GM12875 (cell line): Measurements from ENCODE around the gene USP24.

Experiments used
- H3K4me3 ChIP-seq: one replicate; pipeline ENCODE4 v1.5.1; 2011; ENCODE audit warnings: low read depth, low read length, control low read depth
- CTCF ChIP-seq: IDR thresholded peaks from 2 replicates; pipeline ENCODE4 v1.5.1; 2011; ENCODE audit warnings: low read depth, mild to moderate bottlenecking, control low read depth, inconsistent platforms, low read length, moderate library complexity, borderline replicate concordance; ENCODE audit not compliant: insufficient read depth

The USP24 gene

GRCh38 chr1:55131218-55131617 is 83.9 kb downstream of the USP24 start:
- no peak overlapping the region for H3K4me3 ChIP-seq
- TF ChIP-seq CTCF = no peak

- H3K4me3 ChIP-seq = no peak overlapping the region
- TF ChIP-seq CTCF = no peak
Observed at GRCh38 chr1:55129194-55129728, 85.9 kb downstream of the USP24 start.

- H3K4me3 ChIP-seq = no peak overlapping the region
- TF ChIP-seq CTCF = no peak
Observed at GRCh38 chr1:55128418-55128995, 86.7 kb downstream of the USP24 start.

GRCh38 chr1:55127827-55128343 is 87.3 kb downstream of the USP24 start:
- no peak for TF ChIP-seq CTCF
- H3K4me3 ChIP-seq = no peak overlapping the region

GRCh38 chr1:55124470-55124869 is 90.7 kb downstream of the USP24 start:
- no peak for TF ChIP-seq CTCF
- H3K4me3 ChIP-seq = no peak overlapping the region

- H3K4me3 ChIP-seq = no peak overlapping the region
- no peak for TF ChIP-seq CTCF
Observed at GRCh38 chr1:55120538-55120937, 94.6 kb downstream of the USP24 start.

- no peak for TF ChIP-seq CTCF
Observed at GRCh38 chr1:55118651-55119329, 96.4 kb downstream of the USP24 start.

More at GRCh38 chr1:55118651-55119329, 96.4 kb downstream of the USP24 start:
- no peak overlapping the region for H3K4me3 ChIP-seq
